Prostate gland (tissue), 2 donors: Measurements from ENCODE around the gene RNF227. TPM values are rescaled to one million over a fixed set of nuclear protein-coding genes. Genes with fewer than 3 reads are reported as not detected.

Experiments
- DNase-seq: peaks from one replicate; pipeline ENCODE4 v3.0.0-alpha.2; 2019; ENCODE audit warnings: low spot score
- H3K27ac ChIP-seq, 2 donors: fragments of 200-600 bp; sonication (generic); 2 replicates each; pipeline ENCODE4 v1.5.1; 2017 to 2019
- H3K27me3 ChIP-seq: fragments of 200-600 bp; sonication (generic); replicated peaks from 2 replicates; pipeline ENCODE4 v1.5.1; 2019; ENCODE audit not compliant: insufficient read depth
- H3K36me3 ChIP-seq, 2 donors: fragments of 200-600 bp; sonication (generic); 1 replicate in 1 of 2; 2 replicates in 1 of 2; pipeline versions ENCODE4 v1.5.1 to v1.8.1; 2017 to 2019
- H3K4me1 ChIP-seq: fragments of 200-600 bp; sonication (generic); replicated peaks from 2 replicates; pipeline ENCODE4 v1.5.1; 2019
- H3K4me3 ChIP-seq, 2 donors: fragments of 200-600 bp; sonication (generic); 2 replicates each; pipeline ENCODE4 v1.5.1; 2017 to 2019
- H3K9me3 ChIP-seq: fragments of 200-600 bp; sonication (generic); 2 replicates; pipeline ENCODE4 v1.5.1; 2017
- POLR2A ChIP-seq: fragments of 450-650 bp; IDR thresholded peaks from one replicate; pipeline ENCODE4 v1.6.1; 2016; ENCODE audit warnings: antibody characterized with exemption, mild to moderate bottlenecking
- POLR2AphosphoS5 ChIP-seq: sonication (generic); formaldehyde crosslinking; IDR thresholded peaks from one replicate; pipeline ENCODE4 v1.6.1; 2017; ENCODE audit warnings: antibody characterized with exemption
- WGBS: methylation state at CpG from one replicate; pipeline ENCODE4 v1.1.5; 2018; 5-methylcytosine and 5-hydroxymethylcytosine counted together
- intact Hi-C: fragments of 100-400 bp; cut with DNase I; formaldehyde crosslinking; loops from one replicate; pipeline ENCODE4 v1.14.2; 2022
- total RNA-seq, 2 donors: library from RNA; depleted of rRNA; stranded (reverse); fragments of >200 nt; gene quantifications; one replicate each; pipeline ENCODE4 v1.1.0, GENCODE V29; 2016
- TF ChIP-seq, protein P1 (sequence below), 4 experiments: fragments of 200-600 bp in 2 of 4; fragments of 450-650 bp in 2 of 4; sonication (generic) in 2 of 4; IDR thresholded peaks; 1 replicate in 3 of 4; 2 replicates in 1 of 4; pipeline ENCODE4 v1.5.1; 2016 to 2019; ENCODE audit warnings: antibody characterized with exemption in 4 of 4, mild to moderate bottlenecking in 2 of 4, moderate library complexity in 2 of 4

RNF227 gene
- total RNA-seq, 2 donors from 2014 or later = 7.8 to 32.4 TPM

- Histone ChIP-seq H3K4me3 (peak overlapping the region; percentile 32 to 36), H3K4me1 (no peaks in the 10 kb centered on the region), H3K27ac (peak overlapping the region; percentile 8 to 38), H3K9me3 (no peaks in the 10 kb centered on the region), H3K27me3 (no peaks in the 10 kb centered on the region), H3K36me3 (no peaks in the 10 kb centered on the region)
- WGBS = 29% methylated on average over 16 of the region's 16 CpGs
- TF ChIP-seq POLR2AphosphoS5 = no peak
- TF ChIP-seq, protein P1, sequence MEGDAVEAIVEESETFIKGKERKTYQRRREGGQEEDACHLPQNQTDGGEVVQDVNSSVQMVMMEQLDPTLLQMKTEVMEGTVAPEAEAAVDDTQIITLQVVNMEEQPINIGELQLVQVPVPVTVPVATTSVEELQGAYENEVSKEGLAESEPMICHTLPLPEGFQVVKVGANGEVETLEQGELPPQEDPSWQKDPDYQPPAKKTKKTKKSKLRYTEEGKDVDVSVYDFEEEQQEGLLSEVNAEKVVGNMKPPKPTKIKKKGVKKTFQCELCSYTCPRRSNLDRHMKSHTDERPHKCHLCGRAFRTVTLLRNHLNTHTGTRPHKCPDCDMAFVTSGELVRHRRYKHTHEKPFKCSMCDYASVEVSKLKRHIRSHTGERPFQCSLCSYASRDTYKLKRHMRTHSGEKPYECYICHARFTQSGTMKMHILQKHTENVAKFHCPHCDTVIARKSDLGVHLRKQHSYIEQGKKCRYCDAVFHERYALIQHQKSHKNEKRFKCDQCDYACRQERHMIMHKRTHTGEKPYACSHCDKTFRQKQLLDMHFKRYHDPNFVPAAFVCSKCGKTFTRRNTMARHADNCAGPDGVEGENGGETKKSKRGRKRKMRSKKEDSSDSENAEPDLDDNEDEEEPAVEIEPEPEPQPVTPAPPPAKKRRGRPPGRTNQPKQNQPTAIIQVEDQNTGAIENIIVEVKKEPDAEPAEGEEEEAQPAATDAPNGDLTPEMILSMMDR (IDR thresholded peaks at IDR 0.05) = no peak
- no peak for TF ChIP-seq POLR2A
- DNase-seq = no peak
- intact Hi-C loops = no loop called here
Measured at GRCh38 chr17:7922269-7922844, 6.3 kb upstream of the RNF227 start.

GRCh38 chr17:7916808-7917207, 719 bp upstream of the RNF227 start:
- Histone ChIP-seq H3K27me3 (no peaks in the 10 kb centered on the region), H3K27ac (peak overlapping the region; percentile 90 to 95), H3K9me3 (no peaks in the 10 kb centered on the region), H3K36me3 (no peaks in the 10 kb centered on the region), H3K4me3 (no peak overlapping the region), H3K4me1 (peaks cover 7% of the 10 kb centered on the region)
- DNase-seq = no peak
- 77% methylated on average over 2 of the region's 2 CpGs for whole genome bisulfite sequencing
- intact Hi-C loops = no loop called here
- TF ChIP-seq POLR2A = no peak
- TF ChIP-seq, protein P1 (IDR thresholded peaks at IDR 0.05) = no peak
- no peak for TF ChIP-seq POLR2AphosphoS5

GRCh38 chr17:7916385-7916682, 245 bp upstream of the RNF227 start:
- Histone ChIP-seq H3K36me3 (no peaks in the 10 kb centered on the region), H3K27ac (peak overlapping the region; percentile 90 to 95), H3K27me3 (no peaks in the 10 kb centered on the region), H3K9me3 (no peaks in the 10 kb centered on the region), H3K4me1 (peaks cover 7% of the 10 kb centered on the region), H3K4me3 (peak overlapping the region; percentile 47 to 51)
- no peak for DNase-seq
- TF ChIP-seq POLR2AphosphoS5 = no peak
- TF ChIP-seq, protein P1 (IDR thresholded peaks at IDR 0.05) = no peak
- TF ChIP-seq POLR2A = no peak
- intact Hi-C loops = no loop called here
- 29% methylated on average over 15 of the region's 15 CpGs for WGBS

GRCh38 chr17:7915179-7915610, 894 bp downstream of the RNF227 start:
- peak; percentile 59 for DNase-seq
- H3K4me3 ChIP-seq = peak overlapping the region; percentile 47 to 51
- peak overlapping the region; percentile 90 to 95 for H3K27ac ChIP-seq
- no peaks in the 10 kb centered on the region for H3K27me3 ChIP-seq
- peaks cover 2 to 10% of the 10 kb centered on the region in 2 donors for H3K36me3 ChIP-seq
- H3K9me3 ChIP-seq = no peaks in the 10 kb centered on the region
- H3K4me1 ChIP-seq = peaks cover 7% of the 10 kb centered on the region
- intact Hi-C loops = no loop called here
- TF ChIP-seq POLR2A (no peak), POLR2AphosphoS5 (no peak)
- TF ChIP-seq, protein P1 (IDR thresholded peaks at IDR 0.05) = no peak
- 2% methylated on average over 15 of the region's 15 CpGs for WGBS

DNA sequence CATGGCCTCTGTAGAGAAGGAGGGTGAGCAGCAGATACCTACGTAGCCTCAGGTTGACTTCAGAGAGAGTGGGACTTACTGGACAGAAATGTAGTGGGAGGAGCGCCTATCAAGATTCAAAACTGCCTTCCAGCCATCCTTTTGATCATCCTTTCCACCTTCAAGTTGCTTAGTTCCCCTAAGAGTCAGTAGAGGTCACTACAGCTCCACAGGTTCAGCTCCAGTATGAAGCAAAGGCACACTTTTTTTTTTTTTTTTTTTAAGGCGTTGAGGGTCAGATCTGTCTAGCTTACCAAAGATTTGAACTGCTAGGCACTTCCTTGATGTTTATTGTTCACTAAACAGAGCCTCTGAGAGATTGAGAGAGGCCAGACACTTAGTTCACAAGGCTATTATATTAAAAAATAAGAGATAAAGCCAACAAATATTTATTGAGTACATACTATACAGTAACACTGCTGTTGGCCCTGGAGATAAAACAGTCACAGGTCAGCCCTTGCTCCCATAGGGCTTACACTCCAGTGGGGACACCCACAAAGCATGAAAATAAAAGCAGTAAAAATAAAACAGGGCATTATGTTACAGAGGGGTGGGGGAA, 3.1 kb downstream of the RNF227 start:
- intact Hi-C loops = loop anchor here (2.0 to 5.0 kb wide), 2 partner anchors 76 to 144 kb away; no protein-coding TSS in a partner anchor
- H3K4me3 ChIP-seq = no peak overlapping the region

More for the DNA sequence above, 3.1 kb downstream of the RNF227 start:
- no peak for TF ChIP-seq POLR2A
- TF ChIP-seq, protein P1 (IDR thresholded peaks at IDR 0.05) = peak; percentile 27 to 73 (median 54)
- TF ChIP-seq POLR2AphosphoS5 = peak; percentile 50
- Histone ChIP-seq H3K27me3 (no peaks in the 10 kb centered on the region), H3K36me3 (peaks cover 20 to 24% of the 10 kb centered on the region in 2 donors), H3K4me1 (peaks cover 7% of the 10 kb centered on the region), H3K9me3 (no peaks in the 10 kb centered on the region), H3K27ac (peak overlapping the region in 1 of 2 donors; percentile 39)
- DNase-seq = peak; percentile 35
- 35% methylated on average over 3 of the region's 3 CpGs for WGBS
